K562 (cell line): Measurements from ENCODE around the gene PDE11A. TPM values are rescaled to one million over a fixed set of nuclear protein-coding genes. Genes with fewer than 3 reads are reported as not detected.

Experiments
- EP400 ChIP-seq: fragments of 450-650 bp; IDR thresholded peaks from 2 replicates; pipeline ENCODE4 v1.6.1; 2017; ENCODE audit warnings: antibody characterized with exemption, mild to moderate bottlenecking, moderate library complexity
- GABPA ChIP-seq: fragments of 200-800 bp; sonication (Bioruptor generic); conservative IDR thresholded peaks from 2 replicates; pipeline ENCODE4 v1.6.1; 2016; ENCODE audit warnings: low read depth, missing genetic modification characterization, missing compliant biosample characterization
- HOXB6 ChIP-seq: fragments of 250-450 bp; sonication (Bioruptor Pico); IDR thresholded peaks from 2 replicates; pipeline ENCODE4 v1.5.1; 2022; ENCODE audit warnings: mild to moderate bottlenecking, borderline replicate concordance
- NCOR1 ChIP-seq: fragments of 450-650 bp; IDR thresholded peaks from 2 replicates; pipeline ENCODE4 v1.6.1; 2016; ENCODE audit warnings: mild to moderate bottlenecking, moderate library complexity
- NFRKB ChIP-seq: fragments of 450-650 bp; IDR thresholded peaks from 2 replicates; pipeline ENCODE4 v1.6.1; 2016; ENCODE audit warnings: low read depth
- NR3C1 ChIP-seq: sonication (generic); formaldehyde crosslinking; IDR thresholded peaks from 2 replicates; pipeline ENCODE4 v1.8.1; 2022; ENCODE audit warnings: missing genetic modification reagents
- PHF21A ChIP-seq: fragments of 450-650 bp; IDR thresholded peaks from 2 replicates; pipeline ENCODE4 v1.6.1; 2017; ENCODE audit warnings: low read depth, borderline replicate concordance
- PRPF4 ChIP-seq: fragments of 200-400 bp; formaldehyde crosslinking; IDR thresholded peaks from one replicate; pipeline ENCODE4 v1.6.1; 2017; ENCODE audit warnings: low read length, low read depth, mild to moderate bottlenecking; ENCODE audit not compliant: insufficient read depth, poor library complexity, severe bottlenecking
- ZNF239 ChIP-seq: fragments of 250-450 bp; sonication (Bioruptor Pico); IDR thresholded peaks from 2 replicates; pipeline ENCODE4 v1.4.0; 2020; ENCODE audit warnings: mild to moderate bottlenecking
- ZNF41 ChIP-seq: fragments of 250-450 bp; sonication (Bioruptor Pico); conservative IDR thresholded peaks from 2 replicates; pipeline ENCODE4 v1.4.0; 2020; ENCODE audit warnings: mild to moderate bottlenecking
- polyA plus RNA-seq, 8 experiments: library from polyadenylated mRNA; depleted of rRNA in 4 of 8; stranded (reverse) in 5 of 8; unstranded in 3 of 8; fragments of >200 nt; fragmentation: Nextera tagmentation in 2 of 8; fragmentation: Illumina TruSeq in 1 of 8; extraction: Ambion mirVana in 2 of 8; extraction: Trizol in 1 of 8; gene quantifications; 2 replicates each; pipeline versions ENCODE4 v1.2.1 to v1.2.3, GENCODE V29; 2011 to 2014; ENCODE audit warnings: inconsistent platforms in 1 of 8, missing spikeins in 1 of 8
- total RNA-seq, 7 experiments: library from RNA; depleted of rRNA in 6 of 7; stranded (reverse); fragments of >200 nt in 6 of 7; fragmentation: Illumina TruSeq in 2 of 7; extraction: Trizol in 2 of 7; gene quantifications; 2 replicates each; pipeline versions ENCODE4 v1.2.1 to v1.2.3, GENCODE V29; 2011 to 2021; ENCODE audit warnings: low replicate concordance in 1 of 7
- TF ChIP-seq, protein P1 (sequence below): fragments of 200-600 bp; sonication (generic); IDR thresholded peaks from one replicate; pipeline ENCODE4 v1.6.1; 2012; ENCODE audit warnings: mild to moderate bottlenecking, low read depth, low read length, inconsistent platforms
- TF ChIP-seq, protein P2 (sequence below), 2 experiments: fragments of 450-650 bp in 1 of 2; IDR thresholded peaks; 2 replicates each; pipeline ENCODE4 v1.6.1; 2011 to 2017; ENCODE audit warnings: low read depth in 2 of 2, antibody characterized with exemption in 1 of 2, borderline replicate concordance in 1 of 2, low read length in 1 of 2, mild to moderate bottlenecking in 1 of 2, mixed read lengths in 1 of 2; ENCODE audit not compliant: control insufficient read depth in 1 of 2

PDE11A gene
- total and polyA plus RNA-seq, 9 of the 15 experiments (the other 6 are each of a cell fraction or from before 2014, with no cell fraction given): 3.2 to 22.1 (median 5.7) TPM

GRCh38 chr2:177679611-177680605, 392.7 kb downstream of the PDE11A start (continued):
- no peak for TF ChIP-seq ZNF239 (CRISPR knock-in tag)
- TF ChIP-seq ZNF41 (CRISPR knock-in tag): no peak
- TF ChIP-seq, protein P1, sequence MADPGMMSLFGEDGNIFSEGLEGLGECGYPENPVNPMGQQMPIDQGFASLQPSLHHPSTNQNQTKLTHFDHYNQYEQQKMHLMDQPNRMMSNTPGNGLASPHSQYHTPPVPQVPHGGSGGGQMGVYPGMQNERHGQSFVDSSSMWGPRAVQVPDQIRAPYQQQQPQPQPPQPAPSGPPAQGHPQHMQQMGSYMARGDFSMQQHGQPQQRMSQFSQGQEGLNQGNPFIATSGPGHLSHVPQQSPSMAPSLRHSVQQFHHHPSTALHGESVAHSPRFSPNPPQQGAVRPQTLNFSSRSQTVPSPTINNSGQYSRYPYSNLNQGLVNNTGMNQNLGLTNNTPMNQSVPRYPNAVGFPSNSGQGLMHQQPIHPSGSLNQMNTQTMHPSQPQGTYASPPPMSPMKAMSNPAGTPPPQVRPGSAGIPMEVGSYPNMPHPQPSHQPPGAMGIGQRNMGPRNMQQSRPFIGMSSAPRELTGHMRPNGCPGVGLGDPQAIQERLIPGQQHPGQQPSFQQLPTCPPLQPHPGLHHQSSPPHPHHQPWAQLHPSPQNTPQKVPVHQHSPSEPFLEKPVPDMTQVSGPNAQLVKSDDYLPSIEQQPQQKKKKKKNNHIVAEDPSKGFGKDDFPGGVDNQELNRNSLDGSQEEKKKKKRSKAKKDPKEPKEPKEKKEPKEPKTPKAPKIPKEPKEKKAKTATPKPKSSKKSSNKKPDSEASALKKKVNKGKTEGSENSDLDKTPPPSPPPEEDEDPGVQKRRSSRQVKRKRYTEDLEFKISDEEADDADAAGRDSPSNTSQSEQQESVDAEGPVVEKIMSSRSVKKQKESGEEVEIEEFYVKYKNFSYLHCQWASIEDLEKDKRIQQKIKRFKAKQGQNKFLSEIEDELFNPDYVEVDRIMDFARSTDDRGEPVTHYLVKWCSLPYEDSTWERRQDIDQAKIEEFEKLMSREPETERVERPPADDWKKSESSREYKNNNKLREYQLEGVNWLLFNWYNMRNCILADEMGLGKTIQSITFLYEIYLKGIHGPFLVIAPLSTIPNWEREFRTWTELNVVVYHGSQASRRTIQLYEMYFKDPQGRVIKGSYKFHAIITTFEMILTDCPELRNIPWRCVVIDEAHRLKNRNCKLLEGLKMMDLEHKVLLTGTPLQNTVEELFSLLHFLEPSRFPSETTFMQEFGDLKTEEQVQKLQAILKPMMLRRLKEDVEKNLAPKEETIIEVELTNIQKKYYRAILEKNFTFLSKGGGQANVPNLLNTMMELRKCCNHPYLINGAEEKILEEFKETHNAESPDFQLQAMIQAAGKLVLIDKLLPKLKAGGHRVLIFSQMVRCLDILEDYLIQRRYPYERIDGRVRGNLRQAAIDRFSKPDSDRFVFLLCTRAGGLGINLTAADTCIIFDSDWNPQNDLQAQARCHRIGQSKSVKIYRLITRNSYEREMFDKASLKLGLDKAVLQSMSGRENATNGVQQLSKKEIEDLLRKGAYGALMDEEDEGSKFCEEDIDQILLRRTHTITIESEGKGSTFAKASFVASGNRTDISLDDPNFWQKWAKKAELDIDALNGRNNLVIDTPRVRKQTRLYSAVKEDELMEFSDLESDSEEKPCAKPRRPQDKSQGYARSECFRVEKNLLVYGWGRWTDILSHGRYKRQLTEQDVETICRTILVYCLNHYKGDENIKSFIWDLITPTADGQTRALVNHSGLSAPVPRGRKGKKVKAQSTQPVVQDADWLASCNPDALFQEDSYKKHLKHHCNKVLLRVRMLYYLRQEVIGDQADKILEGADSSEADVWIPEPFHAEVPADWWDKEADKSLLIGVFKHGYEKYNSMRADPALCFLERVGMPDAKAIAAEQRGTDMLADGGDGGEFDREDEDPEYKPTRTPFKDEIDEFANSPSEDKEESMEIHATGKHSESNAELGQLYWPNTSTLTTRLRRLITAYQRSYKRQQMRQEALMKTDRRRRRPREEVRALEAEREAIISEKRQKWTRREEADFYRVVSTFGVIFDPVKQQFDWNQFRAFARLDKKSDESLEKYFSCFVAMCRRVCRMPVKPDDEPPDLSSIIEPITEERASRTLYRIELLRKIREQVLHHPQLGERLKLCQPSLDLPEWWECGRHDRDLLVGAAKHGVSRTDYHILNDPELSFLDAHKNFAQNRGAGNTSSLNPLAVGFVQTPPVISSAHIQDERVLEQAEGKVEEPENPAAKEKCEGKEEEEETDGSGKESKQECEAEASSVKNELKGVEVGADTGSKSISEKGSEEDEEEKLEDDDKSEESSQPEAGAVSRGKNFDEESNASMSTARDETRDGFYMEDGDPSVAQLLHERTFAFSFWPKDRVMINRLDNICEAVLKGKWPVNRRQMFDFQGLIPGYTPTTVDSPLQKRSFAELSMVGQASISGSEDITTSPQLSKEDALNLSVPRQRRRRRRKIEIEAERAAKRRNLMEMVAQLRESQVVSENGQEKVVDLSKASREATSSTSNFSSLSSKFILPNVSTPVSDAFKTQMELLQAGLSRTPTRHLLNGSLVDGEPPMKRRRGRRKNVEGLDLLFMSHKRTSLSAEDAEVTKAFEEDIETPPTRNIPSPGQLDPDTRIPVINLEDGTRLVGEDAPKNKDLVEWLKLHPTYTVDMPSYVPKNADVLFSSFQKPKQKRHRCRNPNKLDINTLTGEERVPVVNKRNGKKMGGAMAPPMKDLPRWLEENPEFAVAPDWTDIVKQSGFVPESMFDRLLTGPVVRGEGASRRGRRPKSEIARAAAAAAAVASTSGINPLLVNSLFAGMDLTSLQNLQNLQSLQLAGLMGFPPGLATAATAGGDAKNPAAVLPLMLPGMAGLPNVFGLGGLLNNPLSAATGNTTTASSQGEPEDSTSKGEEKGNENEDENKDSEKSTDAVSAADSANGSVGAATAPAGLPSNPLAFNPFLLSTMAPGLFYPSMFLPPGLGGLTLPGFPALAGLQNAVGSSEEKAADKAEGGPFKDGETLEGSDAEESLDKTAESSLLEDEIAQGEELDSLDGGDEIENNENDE: no peak
- TF ChIP-seq, protein P2, sequence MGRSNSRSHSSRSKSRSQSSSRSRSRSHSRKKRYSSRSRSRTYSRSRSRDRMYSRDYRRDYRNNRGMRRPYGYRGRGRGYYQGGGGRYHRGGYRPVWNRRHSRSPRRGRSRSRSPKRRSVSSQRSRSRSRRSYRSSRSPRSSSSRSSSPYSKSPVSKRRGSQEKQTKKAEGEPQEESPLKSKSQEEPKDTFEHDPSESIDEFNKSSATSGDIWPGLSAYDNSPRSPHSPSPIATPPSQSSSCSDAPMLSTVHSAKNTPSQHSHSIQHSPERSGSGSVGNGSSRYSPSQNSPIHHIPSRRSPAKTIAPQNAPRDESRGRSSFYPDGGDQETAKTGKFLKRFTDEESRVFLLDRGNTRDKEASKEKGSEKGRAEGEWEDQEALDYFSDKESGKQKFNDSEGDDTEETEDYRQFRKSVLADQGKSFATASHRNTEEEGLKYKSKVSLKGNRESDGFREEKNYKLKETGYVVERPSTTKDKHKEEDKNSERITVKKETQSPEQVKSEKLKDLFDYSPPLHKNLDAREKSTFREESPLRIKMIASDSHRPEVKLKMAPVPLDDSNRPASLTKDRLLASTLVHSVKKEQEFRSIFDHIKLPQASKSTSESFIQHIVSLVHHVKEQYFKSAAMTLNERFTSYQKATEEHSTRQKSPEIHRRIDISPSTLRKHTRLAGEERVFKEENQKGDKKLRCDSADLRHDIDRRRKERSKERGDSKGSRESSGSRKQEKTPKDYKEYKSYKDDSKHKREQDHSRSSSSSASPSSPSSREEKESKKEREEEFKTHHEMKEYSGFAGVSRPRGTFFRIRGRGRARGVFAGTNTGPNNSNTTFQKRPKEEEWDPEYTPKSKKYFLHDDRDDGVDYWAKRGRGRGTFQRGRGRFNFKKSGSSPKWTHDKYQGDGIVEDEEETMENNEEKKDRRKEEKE (IDR thresholded peaks at IDR 0.05; ENCODE audit: borderline replicate concordance in 1 of 2, control insufficient read depth in 1 of 2, low read depth in 2 of 2, low read length in 1 of 2): no peak
- no peak; the same call in 1 of the 2 replicates for TF ChIP-seq GABPA (tag)
- no peak for TF ChIP-seq PRPF4
- TF ChIP-seq NCOR1: peak; percentile 25; the same call in 1 of the 2 replicates
- no peak for TF ChIP-seq PHF21A
- TF ChIP-seq HOXB6 (CRISPR knock-in tag): no peak
- TF ChIP-seq EP400: no peak
- TF ChIP-seq NR3C1 (CRISPR knock-in tag): no peak
- peak; percentile 17; the same call in 1 of the 2 replicates for TF ChIP-seq NFRKB
